ENCODE results near the gene CA6. TPM values are rescaled to one million over a fixed set of nuclear protein-coding genes. Genes with fewer than 3 reads are reported as not detected.

Gene CA6
- total and polyA plus RNA-seq, 5 donors from 2014 or later: 0.41 to 0.61 TPM; not detected in 3

DNA sequence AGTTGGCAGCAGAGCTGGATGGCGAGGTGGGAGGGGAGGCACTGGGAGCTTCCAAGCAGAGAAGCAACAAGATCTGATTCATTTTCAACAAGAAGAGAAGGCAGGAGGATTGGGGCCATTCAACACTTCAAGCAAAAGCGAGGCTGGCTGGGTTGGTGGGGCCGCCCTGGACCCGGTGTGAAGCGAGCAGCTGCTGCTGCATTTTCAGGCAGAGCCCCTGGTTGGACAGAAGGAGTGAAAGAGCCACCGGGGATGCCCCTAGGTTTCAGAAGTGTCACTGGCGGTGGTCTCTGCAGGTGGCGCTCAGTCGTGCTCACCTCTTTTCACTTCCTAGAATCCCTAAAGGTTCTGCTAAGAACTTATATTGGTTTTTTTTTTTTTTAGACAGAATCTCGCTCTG lies 62.6 kb downstream of the CA6 start:
- H3K27me3 ChIP-seq (ENCODE audit: control insufficient read depth, insufficient read depth, low read length): no peaks in the 10 kb centered on the region
- Mint-ChIP-seq H3K27me3 (peaks cover 23% of the 10 kb centered on the region), H3K36me3 (no peaks in the 10 kb centered on the region), H3K27ac (peak overlapping the region in 1 of 3 donors; percentile 57), H3K4me3 (no peak overlapping the region), H3K4me1 (peaks cover 0 to 5% (median 2%) of the 10 kb centered on the region in 4 donors), H3K9me3 (no peaks in the 10 kb centered on the region)
- H3K9me3 ChIP-seq (ENCODE audit: control insufficient read depth in 2 of 2, low read length in 2 of 2): no peaks in the 10 kb centered on the region
- H3K36me3 ChIP-seq (ENCODE audit: control insufficient read depth, insufficient read depth, low read length): no peaks in the 10 kb centered on the region
- ATAC-seq (ENCODE audit: low read depth in 2 of 2) (no peak), DNase-seq (no peak)
- H3K27ac ChIP-seq (ENCODE audit: insufficient read depth, low read length, poor library complexity, severe bottlenecking): no peak overlapping the region
- H3K4me1 ChIP-seq (ENCODE audit: control insufficient read depth, insufficient read depth, low read length, poor library complexity, severe bottlenecking): peaks cover 3% of the 10 kb centered on the region
- no peak overlapping the region for H3K4me3 ChIP-seq (ENCODE audit: low read depth, low read length)

DNA sequence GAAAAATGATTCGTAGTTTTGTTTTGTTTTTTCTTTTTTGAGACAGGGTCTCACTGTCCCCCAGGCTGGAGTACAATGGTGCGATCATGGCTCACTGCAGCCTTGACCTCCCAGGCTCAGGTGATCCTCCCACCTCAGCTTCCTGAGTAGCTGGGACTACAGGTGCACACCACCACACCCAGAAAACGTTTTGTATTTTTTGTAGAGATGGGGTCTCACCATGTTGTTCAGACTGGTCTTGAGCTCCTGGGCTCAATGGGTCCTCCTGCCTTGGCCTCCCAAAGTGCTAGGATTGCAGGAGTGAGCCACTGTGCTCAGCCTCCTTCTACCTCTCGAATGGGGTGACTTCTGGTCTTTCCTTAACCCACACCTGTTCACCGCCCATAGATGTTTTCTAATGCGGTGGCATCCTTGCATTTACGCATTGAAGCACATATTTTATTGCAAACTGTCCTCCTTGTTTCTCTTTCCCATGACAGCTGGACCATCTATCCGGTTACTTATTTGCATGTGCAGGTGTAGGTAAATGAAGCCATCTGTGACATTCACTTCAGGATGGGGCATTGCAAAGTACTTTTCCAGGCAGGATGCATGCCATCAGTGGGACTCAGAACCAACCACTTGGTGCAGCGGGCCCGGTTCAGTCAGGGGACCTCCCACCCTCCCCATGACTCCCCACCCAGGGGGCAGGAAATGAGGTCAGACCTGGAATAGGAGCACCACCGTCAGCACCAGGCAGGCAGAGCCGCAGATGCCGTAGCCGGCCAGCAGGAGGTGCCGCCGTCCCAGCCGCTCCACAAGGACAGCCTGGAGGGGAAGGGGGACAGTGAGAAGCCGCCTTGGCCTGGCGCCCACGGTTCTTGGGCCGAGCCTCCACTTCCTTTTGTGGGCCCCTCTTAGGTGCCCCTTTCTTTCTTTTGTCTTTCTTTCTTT lies 64.0 kb downstream of the CA6 start:
- Mint-ChIP-seq H3K27ac (no peak overlapping the region), H3K4me3 (no peak overlapping the region), H3K4me1 (peaks cover 0 to 5% (median 2%) of the 10 kb centered on the region in 4 donors), H3K27me3 (peaks cover 23% of the 10 kb centered on the region), H3K36me3 (no peaks in the 10 kb centered on the region), H3K9me3 (no peaks in the 10 kb centered on the region)
- peak in 1 of 3 donors; percentile 44 for DNase-seq
- Histone ChIP-seq H3K4me3 (ENCODE audit: low read depth, low read length) (no peak overlapping the region), H3K4me1 (ENCODE audit: control insufficient read depth, insufficient read depth, low read length, poor library complexity, severe bottlenecking) (peaks cover 3% of the 10 kb centered on the region), H3K36me3 (ENCODE audit: control insufficient read depth, insufficient read depth, low read length) (no peaks in the 10 kb centered on the region), H3K27me3 (ENCODE audit: control insufficient read depth, insufficient read depth, low read length) (no peaks in the 10 kb centered on the region), H3K9me3 (ENCODE audit: control insufficient read depth in 2 of 2, low read length in 2 of 2) (no peaks in the 10 kb centered on the region), H3K27ac (ENCODE audit: insufficient read depth, low read length, poor library complexity, severe bottlenecking) (no peak overlapping the region)
- ATAC-seq (ENCODE audit: low read depth in 2 of 2): no peak

DNA sequence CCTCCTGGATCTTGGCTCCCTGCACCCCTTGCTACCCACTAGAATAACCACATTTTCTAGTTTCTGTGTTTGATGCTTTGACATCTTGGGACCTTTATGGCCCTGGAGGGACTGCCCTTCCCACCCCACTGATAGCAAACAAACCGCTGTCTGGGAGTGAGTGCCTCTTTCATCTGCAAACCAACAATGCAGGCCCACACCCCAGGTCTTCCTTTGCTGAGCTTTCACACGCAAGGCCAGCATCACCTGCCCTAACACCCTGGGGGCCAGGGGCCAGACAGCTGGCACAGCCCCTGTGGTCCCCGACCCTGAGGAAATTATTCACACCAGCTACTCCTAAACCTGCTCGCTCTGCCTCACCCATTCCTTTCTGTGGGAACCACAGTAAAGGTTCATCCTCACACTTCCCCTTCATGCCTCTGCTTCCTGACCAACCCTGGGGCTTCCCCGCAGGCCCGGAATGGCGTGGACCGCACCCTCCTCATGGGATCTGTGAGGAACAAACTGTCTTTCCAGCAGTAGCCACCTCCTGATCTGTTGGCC lies 65.2 kb downstream of the CA6 start:
- no peak overlapping the region for H3K4me3 ChIP-seq (ENCODE audit: low read depth, low read length)
- Mint-ChIP-seq H3K9me3 (no peaks in the 10 kb centered on the region), H3K27me3 (peaks cover 26% of the 10 kb centered on the region), H3K27ac (peak overlapping the region in 1 of 3 donors; percentile 34), H3K36me3 (no peaks in the 10 kb centered on the region), H3K4me1 (peaks cover 0 to 5% (median 0%) of the 10 kb centered on the region in 4 donors), H3K4me3 (no peak overlapping the region)
- H3K27me3 ChIP-seq (ENCODE audit: control insufficient read depth, insufficient read depth, low read length): no peaks in the 10 kb centered on the region
- no peaks in the 10 kb centered on the region for H3K9me3 ChIP-seq (ENCODE audit: control insufficient read depth in 2 of 2, low read length in 2 of 2)
- H3K27ac ChIP-seq (ENCODE audit: insufficient read depth, low read length, poor library complexity, severe bottlenecking): no peak overlapping the region
- no peak for DNase-seq
- no peaks in the 10 kb centered on the region for H3K4me1 ChIP-seq (ENCODE audit: control insufficient read depth, insufficient read depth, low read length, poor library complexity, severe bottlenecking)
- no peak for ATAC-seq (ENCODE audit: low read depth in 2 of 2)
- no peaks in the 10 kb centered on the region for H3K36me3 ChIP-seq (ENCODE audit: control insufficient read depth, insufficient read depth, low read length)

DNA sequence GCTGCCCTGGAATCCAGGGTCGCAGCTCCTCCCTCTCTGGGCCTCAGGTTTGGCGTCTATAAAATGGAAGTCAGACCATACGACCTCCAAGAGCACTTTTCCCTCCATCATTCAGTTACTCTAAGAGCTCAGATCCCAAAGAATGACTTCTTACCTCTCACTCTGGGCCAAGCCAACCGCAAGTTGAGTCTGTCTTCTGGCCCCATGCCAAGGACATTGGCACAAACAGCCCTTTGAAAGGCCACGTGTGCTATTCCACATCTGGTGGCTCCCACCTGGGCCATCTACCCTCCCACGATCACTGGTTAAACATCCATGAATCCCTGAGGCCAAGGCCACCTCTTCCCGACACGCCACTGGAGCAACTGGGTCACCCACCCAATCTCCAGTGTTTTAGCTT lies 68.2 kb downstream of the CA6 start:
- H3K4me3 ChIP-seq (ENCODE audit: low read depth, low read length): no peak overlapping the region

DNA sequence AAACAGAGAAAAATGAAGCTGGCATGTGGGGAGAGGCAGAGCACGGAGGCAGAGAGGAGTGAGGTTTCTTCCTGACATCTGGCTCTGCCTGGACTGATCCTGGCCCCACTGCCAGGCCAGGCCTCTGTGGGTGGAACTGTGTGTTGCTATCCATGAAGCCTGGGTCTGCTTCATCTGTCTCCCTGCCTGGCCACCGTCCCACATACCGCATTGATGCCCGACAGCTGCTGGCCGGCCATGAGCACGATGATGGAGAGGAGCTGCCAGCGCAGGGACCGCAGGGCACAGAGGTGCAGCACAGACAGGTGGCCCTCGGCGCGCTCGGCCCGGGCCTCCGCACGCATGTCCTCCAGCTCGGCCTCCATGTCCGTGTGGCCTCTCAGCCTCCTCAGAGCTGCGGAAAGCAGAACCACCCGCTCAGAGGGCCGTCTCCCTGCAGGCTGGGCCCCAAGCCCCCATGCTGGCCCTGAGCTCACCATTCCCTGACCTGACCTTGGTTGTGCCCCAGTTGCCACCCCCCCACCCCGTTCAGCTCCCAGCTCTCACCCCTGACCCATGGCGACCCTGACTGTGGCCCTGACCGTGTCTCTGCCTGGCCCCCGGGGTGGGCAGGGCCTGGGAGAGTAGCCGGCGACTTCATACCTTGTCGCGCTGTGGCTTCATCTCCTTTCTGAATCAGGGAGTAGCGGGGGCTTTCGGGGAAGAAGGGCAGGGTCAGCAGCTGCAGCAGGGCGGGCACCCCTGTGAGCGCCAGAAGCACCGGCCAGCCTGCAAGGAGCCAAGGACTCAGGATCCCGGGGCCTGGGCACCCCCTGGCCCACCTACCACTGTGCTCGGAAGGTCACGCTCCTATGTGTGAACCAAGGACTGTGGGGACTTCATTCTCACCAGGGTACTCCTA lies 69.1 kb downstream of the CA6 start:
- no peak for DNase-seq
- H3K9me3 Mint-ChIP-seq: peaks cover 0 to 2% (median 0%) of the 10 kb centered on the region in 7 donors
- peaks cover 0 to 5% (median 0%) of the 10 kb centered on the region in 4 donors for H3K4me1 Mint-ChIP-seq
- H3K4me3 Mint-ChIP-seq: no peak overlapping the region
- H3K4me1 ChIP-seq (ENCODE audit: control insufficient read depth, insufficient read depth, low read length, poor library complexity, severe bottlenecking): no peaks in the 10 kb centered on the region
- ATAC-seq (ENCODE audit: low read depth in 2 of 2): no peak
- no peak overlapping the region for H3K4me3 ChIP-seq (ENCODE audit: low read depth, low read length)
- no peaks in the 10 kb centered on the region for H3K36me3 Mint-ChIP-seq
- H3K27me3 ChIP-seq (ENCODE audit: control insufficient read depth, insufficient read depth, low read length): no peaks in the 10 kb centered on the region
- H3K27me3 Mint-ChIP-seq: peaks cover 16% of the 10 kb centered on the region
- H3K27ac Mint-ChIP-seq: no peak overlapping the region
- H3K27ac ChIP-seq (ENCODE audit: insufficient read depth, low read length, poor library complexity, severe bottlenecking): no peak overlapping the region
- no peaks in the 10 kb centered on the region for H3K9me3 ChIP-seq (ENCODE audit: control insufficient read depth in 2 of 2, low read length in 2 of 2)
- no peaks in the 10 kb centered on the region for H3K36me3 ChIP-seq (ENCODE audit: control insufficient read depth, insufficient read depth, low read length)

More for the DNA sequence above, 68.2 kb downstream of the CA6 start:
- Histone ChIP-seq H3K36me3 (ENCODE audit: control insufficient read depth, insufficient read depth, low read length) (no peaks in the 10 kb centered on the region), H3K27ac (ENCODE audit: insufficient read depth, low read length, poor library complexity, severe bottlenecking) (no peak overlapping the region), H3K27me3 (ENCODE audit: control insufficient read depth, insufficient read depth, low read length) (no peaks in the 10 kb centered on the region), H3K9me3 (ENCODE audit: control insufficient read depth in 2 of 2, low read length in 2 of 2) (no peaks in the 10 kb centered on the region), H3K4me1 (ENCODE audit: control insufficient read depth, insufficient read depth, low read length, poor library complexity, severe bottlenecking) (no peaks in the 10 kb centered on the region)
- ATAC-seq (ENCODE audit: low read depth in 2 of 2) (no peak), DNase-seq (no peak)
- H3K9me3 Mint-ChIP-seq: peaks cover 0 to 2% (median 0%) of the 10 kb centered on the region in 7 donors
- H3K27ac Mint-ChIP-seq: no peak overlapping the region
- no peak overlapping the region for H3K4me3 Mint-ChIP-seq
- H3K36me3 Mint-ChIP-seq: no peaks in the 10 kb centered on the region
- peaks cover 0 to 5% (median 0%) of the 10 kb centered on the region in 4 donors for H3K4me1 Mint-ChIP-seq
- H3K27me3 Mint-ChIP-seq: peaks cover 16% of the 10 kb centered on the region

DNA sequence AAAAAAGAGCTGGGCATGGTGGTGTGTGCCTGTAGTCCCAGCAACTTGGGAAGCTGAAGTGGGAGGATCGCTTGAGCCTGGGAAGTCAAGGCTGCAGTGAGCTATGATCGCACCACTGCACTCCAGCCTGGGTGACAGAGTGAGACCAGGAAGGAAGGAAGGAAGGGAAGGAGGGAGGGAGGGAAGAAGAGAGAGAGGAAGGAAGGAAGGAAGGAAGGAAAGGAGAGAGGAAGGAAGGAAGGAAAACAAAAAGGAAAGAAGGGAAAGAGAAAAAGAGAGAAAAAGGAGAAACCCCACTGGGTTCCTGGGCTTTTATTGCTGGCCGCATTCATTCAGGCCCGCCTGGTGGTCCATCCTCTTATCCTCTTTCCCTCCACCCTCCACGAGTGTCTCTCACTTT lies 70.8 kb downstream of the CA6 start:
- Mint-ChIP-seq H3K9me3 (peaks cover 0 to 2% (median 0%) of the 10 kb centered on the region in 7 donors), H3K27ac (no peak overlapping the region), H3K4me3 (no peak overlapping the region), H3K27me3 (peaks cover 11% of the 10 kb centered on the region), H3K36me3 (no peaks in the 10 kb centered on the region), H3K4me1 (no peaks in the 10 kb centered on the region)
- H3K36me3 ChIP-seq (ENCODE audit: control insufficient read depth, insufficient read depth, low read length): no peaks in the 10 kb centered on the region
- no peak overlapping the region for H3K4me3 ChIP-seq (ENCODE audit: low read depth, low read length)
- H3K27me3 ChIP-seq (ENCODE audit: control insufficient read depth, insufficient read depth, low read length): no peaks in the 10 kb centered on the region
- H3K9me3 ChIP-seq (ENCODE audit: control insufficient read depth in 2 of 2, low read length in 2 of 2): no peaks in the 10 kb centered on the region
- DNase-seq (no peak), ATAC-seq (ENCODE audit: low read depth in 2 of 2) (no peak)
- no peak overlapping the region for H3K27ac ChIP-seq (ENCODE audit: insufficient read depth, low read length, poor library complexity, severe bottlenecking)
- no peaks in the 10 kb centered on the region for H3K4me1 ChIP-seq (ENCODE audit: control insufficient read depth, insufficient read depth, low read length, poor library complexity, severe bottlenecking)

DNA sequence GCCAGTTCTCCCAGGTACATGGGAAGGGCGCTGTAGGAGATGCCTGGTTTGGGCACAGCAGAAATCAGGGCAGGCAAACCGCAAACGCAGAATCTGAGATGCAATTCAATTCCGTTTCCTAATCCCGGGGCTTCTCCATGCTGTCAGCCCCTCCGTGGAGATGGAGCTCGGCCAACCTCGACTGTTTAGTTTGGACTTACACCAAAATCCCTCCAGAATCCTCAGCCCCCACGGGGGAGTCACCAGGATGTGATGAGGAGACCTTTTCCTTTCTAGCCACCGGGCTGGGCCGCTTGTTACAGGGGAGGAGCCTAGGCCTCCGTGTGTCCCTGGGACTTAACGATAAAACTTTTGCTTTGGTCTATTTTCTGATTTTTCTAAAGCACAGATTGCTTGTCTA lies 72.7 kb downstream of the CA6 start:
- Mint-ChIP-seq H3K4me3 (no peak overlapping the region), H3K4me1 (no peaks in the 10 kb centered on the region), H3K27me3 (peaks cover 11% of the 10 kb centered on the region), H3K36me3 (no peaks in the 10 kb centered on the region), H3K27ac (no peak overlapping the region), H3K9me3 (peaks cover 0 to 2% (median 0%) of the 10 kb centered on the region in 7 donors)
- H3K4me3 ChIP-seq (ENCODE audit: low read depth, low read length): no peak overlapping the region
- no peak for ATAC-seq (ENCODE audit: low read depth in 2 of 2)
- H3K9me3 ChIP-seq (ENCODE audit: control insufficient read depth in 2 of 2, low read length in 2 of 2): no peaks in the 10 kb centered on the region
- H3K27me3 ChIP-seq (ENCODE audit: control insufficient read depth, insufficient read depth, low read length): no peaks in the 10 kb centered on the region
- H3K4me1 ChIP-seq (ENCODE audit: control insufficient read depth, insufficient read depth, low read length, poor library complexity, severe bottlenecking): no peaks in the 10 kb centered on the region
- DNase-seq: no peak
- H3K36me3 ChIP-seq (ENCODE audit: control insufficient read depth, insufficient read depth, low read length): no peaks in the 10 kb centered on the region
- H3K27ac ChIP-seq (ENCODE audit: insufficient read depth, low read length, poor library complexity, severe bottlenecking): no peak overlapping the region

Data from CD4-positive, CD25-positive, alpha-beta regulatory T cell (primary cell).